H1 (cell line): ENCODE results near the gene CABP1. TPM values are rescaled to one million over a fixed set of nuclear protein-coding genes. Genes with fewer than 3 reads are reported as not detected.

ENCODE experiments used
- CHD2 ChIP-seq: IDR thresholded peaks from 2 replicates; pipeline ENCODE4 v1.6.1; 2012; ENCODE audit warnings: low read length, improper control_type of control experiment
- EP300 ChIP-seq, 2 experiments: IDR thresholded peaks; 1 replicate in 1 of 2; 2 replicates in 1 of 2; pipeline ENCODE4 v1.6.1; 2011 to 2012; ENCODE audit warnings: low read depth in 2 of 2, low read length in 2 of 2, mild to moderate bottlenecking in 2 of 2, borderline replicate concordance in 1 of 2, inconsistent platforms in 1 of 2, moderate library complexity in 1 of 2
- KDM1A ChIP-seq: fragments of 200-600, 300-600 bp; sonication (generic); IDR thresholded peaks from 2 replicates; pipeline ENCODE4 v1.7.1; 2016; ENCODE audit warnings: mild to moderate bottlenecking, low read length, borderline replicate concordance
- POLR2A ChIP-seq, 2 experiments: IDR thresholded peaks; 1 replicate in 1 of 2; 2 replicates in 1 of 2; pipeline ENCODE4 v1.6.1; 2011; ENCODE audit warnings: low read depth in 2 of 2, low read length in 2 of 2, mild to moderate bottlenecking in 2 of 2; ENCODE audit errors: control extremely low read depth in 1 of 2
- POLR2AphosphoS5 ChIP-seq: IDR thresholded peaks from 2 replicates; pipeline ENCODE4 v1.6.1; 2011; ENCODE audit warnings: low read depth, low read length
- RBBP5 ChIP-seq: IDR thresholded peaks from 2 replicates; pipeline ENCODE4 v1.7.1; 2012; ENCODE audit warnings: low read depth, mild to moderate bottlenecking, inconsistent platforms, low read length, moderate library complexity, borderline replicate concordance
- RFX5 ChIP-seq: IDR thresholded peaks from 2 replicates; pipeline ENCODE4 v1.6.1; 2011; ENCODE audit warnings: low read depth, low read length, improper control_type of control experiment, borderline replicate concordance
- RNF2 ChIP-seq: fragments of 200-900, 300-1000 bp; sonication (generic); IDR thresholded peaks from 2 replicates; pipeline ENCODE4 v1.7.1; 2016; ENCODE audit warnings: borderline replicate concordance, low read depth, mild to moderate bottlenecking, antibody characterized with exemption, low read length; ENCODE audit not compliant: poor library complexity, severe bottlenecking; ENCODE audit errors: missing control alignments
- SAP30 ChIP-seq: fragments of 300-600 bp; sonication (generic); IDR thresholded peaks from 2 replicates; pipeline ENCODE4 v1.7.1; 2012; ENCODE audit warnings: low read length, moderate library complexity, mild to moderate bottlenecking, inconsistent platforms; ENCODE audit not compliant: insufficient read depth, insufficient replicate concordance
- SP1 ChIP-seq: IDR thresholded peaks from 2 replicates; pipeline ENCODE4 v1.6.1; 2011; ENCODE audit warnings: low read depth, low read length
- SP4 ChIP-seq: IDR thresholded peaks from 2 replicates; pipeline ENCODE4 v1.6.1; 2012; ENCODE audit warnings: low read length, inconsistent platforms
- TEAD4 ChIP-seq: IDR thresholded peaks from 2 replicates; pipeline ENCODE4 v1.6.1; 2012; ENCODE audit warnings: low read depth, low read length, inconsistent platforms, mixed read lengths
- ZNF274 ChIP-seq: IDR thresholded peaks from 2 replicates; pipeline ENCODE4 v1.7.0; 2012; ENCODE audit warnings: low read length, borderline replicate concordance; ENCODE audit errors: extremely low read depth
- polyA plus RNA-seq, 7 experiments: library from polyadenylated mRNA; depleted of rRNA in 3 of 7; stranded (reverse) in 5 of 7; unstranded in 2 of 7; fragments of >200 nt in 5 of 7; fragments of 200-250 nt in 2 of 7; gene quantifications; 1 replicate in 5 of 7; 2 replicates in 1 of 7; 4 replicates in 1 of 7; pipeline versions ENCODE4 v1.2.1 to v1.2.3, GENCODE V29; 2011 to 2013; ENCODE audit warnings: missing spikeins in 2 of 7, mixed read lengths in 2 of 7
- total RNA-seq: library from RNA; stranded (reverse); fragmentation: NEBNext Ultra II Directional; extraction: Animal tissue kit (Norgen Biotek cat#: 25700); gene quantifications from 2 replicates; pipeline ENCODE4 v1.2.1, GENCODE V29; 2021

The CABP1 gene
- total and polyA plus RNA-seq, 2 of the 8 experiments (the other 6 are each of a cell fraction or from before 2014, with no cell fraction given): 3.9 to 7.4 TPM

DNA sequence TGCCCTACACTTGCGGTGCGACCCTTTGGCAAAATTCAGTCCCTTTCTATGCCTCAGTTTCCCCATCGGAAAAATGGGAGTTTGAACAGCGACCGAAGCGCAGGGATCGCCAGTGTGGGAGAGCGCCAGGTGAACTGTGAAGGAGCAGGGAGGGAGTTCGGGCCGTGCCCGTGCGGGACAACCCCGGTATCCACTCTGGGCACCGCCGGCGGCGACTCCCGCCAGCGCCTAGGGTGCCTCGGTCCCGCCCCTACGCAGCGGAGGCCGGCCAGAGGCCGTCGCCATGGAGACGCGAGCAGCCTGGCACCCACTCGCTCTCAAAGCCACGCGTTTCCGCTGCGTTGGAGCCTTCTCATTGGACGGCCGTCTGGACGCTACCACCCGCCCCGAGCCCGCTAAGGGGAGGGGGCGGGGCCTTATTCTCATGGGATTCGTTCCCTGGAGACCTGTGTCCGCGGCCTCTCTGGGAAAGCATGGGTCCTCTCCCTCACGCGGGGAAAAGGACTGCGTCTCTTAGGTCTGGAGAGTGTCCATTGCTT, 45.8 kb downstream of the CABP1 start (continued):
- TF ChIP-seq TEAD4 (no peak), ZNF274 (no peak), SP4 (peak; percentile 79; the same call in 1 of the 2 replicates), CHD2 (no peak; the same call in 1 of the 2 replicates), EP300 (IDR thresholded peaks at IDR 0.05; ENCODE audit: borderline replicate concordance in 1 of 2, low read depth in 2 of 2, low read length in 2 of 2) (0 out of 3 replicates have a peak, but pooled peaks of 1 of the 2 experiments have one; percentile 0), POLR2A (IDR thresholded peaks at IDR 0.05; ENCODE audit: control extremely low read depth in 1 of 2, low read depth in 2 of 2, low read length in 2 of 2) (peak; percentile 20 to 53), RBBP5 (peak; percentile 28; the same call in 1 of the 2 replicates), RFX5 (no peak), KDM1A (peak; percentile 83), RNF2 (no peak), SAP30 (peak; percentile 36), SP1 (peak; percentile 64; the same call in 1 of the 2 replicates), POLR2AphosphoS5 (peak; percentile 65)
- TF ChIP-seq, all 59 proteins: peak for 16
